GM23338 (cell line): Measurements from ENCODE around the gene CYB561D2. TPM values are rescaled to one million over a fixed set of nuclear protein-coding genes. Genes with fewer than 3 reads are reported as not detected.
A peak's percentile ranks its signal among the peaks of the same experiment; 100 is the strongest.

Experiments used
- ATAC-seq: fragments of 200-7000 bp; cut with Tn5 transposase; 3 replicates; pipeline ENCODE4 v1.9.1; 2020
- DNase-seq: peaks from one replicate; pipeline ENCODE4 v3.0.0-alpha.2; 2015; ENCODE audit warnings: low spot score
- H2AFZ ChIP-seq: fragments of 200-600 bp; sonication (generic); 2 replicates; pipeline ENCODE4 v1.8.0; 2016; ENCODE audit warnings: antibody characterized with exemption, mild to moderate bottlenecking, moderate library complexity
- H3F3A ChIP-seq: fragments of 200-600 bp; sonication (generic); replicated peaks from 2 replicates; pipeline ENCODE4 v1.8.0; 2017; ENCODE audit warnings: antibody characterized with exemption, mixed run types, low read depth
- H3K27ac ChIP-seq: fragments of 200-600 bp; sonication (generic); 2 replicates; pipeline ENCODE4 v1.6.1; 2016; ENCODE audit warnings: low read depth
- H3K27me3 ChIP-seq: fragments of 200-600 bp; sonication (generic); 2 replicates; pipeline ENCODE4 v1.8.0; 2016; ENCODE audit warnings: mild to moderate bottlenecking, mixed run types, moderate library complexity; ENCODE audit not compliant: insufficient read depth
- H3K36me3 ChIP-seq: fragments of 200-600 bp; sonication (generic); 2 replicates; pipeline ENCODE4 v1.8.0; 2016; ENCODE audit warnings: mild to moderate bottlenecking; ENCODE audit not compliant: insufficient read depth
- H3K4me1 ChIP-seq: fragments of 200-600 bp; sonication (generic); 2 replicates; pipeline ENCODE4 v1.8.0; 2016; ENCODE audit warnings: mild to moderate bottlenecking, moderate library complexity; ENCODE audit not compliant: insufficient read depth
- H3K4me2 ChIP-seq: fragments of 200-600 bp; sonication (generic); 2 replicates; pipeline ENCODE4 v1.7.1; 2017; ENCODE audit warnings: mixed run types
- H3K4me3 ChIP-seq: fragments of 200-600 bp; sonication (generic); 2 replicates; pipeline ENCODE4 v1.6.1; 2016; ENCODE audit warnings: mixed run types
- H3K79me2 ChIP-seq: fragments of 200-600 bp; sonication (generic); replicated peaks from 2 replicates; pipeline ENCODE4 v1.8.0; 2017; ENCODE audit warnings: mild to moderate bottlenecking; ENCODE audit not compliant: insufficient read depth
- H3K9me2 ChIP-seq: fragments of 200-600 bp; sonication (generic); 2 replicates; pipeline ENCODE4 v1.8.0; 2017; ENCODE audit not compliant: insufficient read depth
- H4K20me1 ChIP-seq: fragments of 200-600 bp; sonication (generic); replicated peaks from 2 replicates; pipeline ENCODE4 v1.8.0; 2017; ENCODE audit warnings: mild to moderate bottlenecking; ENCODE audit not compliant: insufficient read depth
- H3K27ac Mint-ChIP-seq: 2 replicates; pipeline ENCODE4 v1.8.0; 2020; ENCODE audit warnings: inconsistent platforms, mild to moderate bottlenecking, moderate library complexity, mixed read lengths
- H3K27me3 Mint-ChIP-seq: 3 replicates; pipeline ENCODE4 v1.8.0; 2022; ENCODE audit warnings: low read depth, mild to moderate bottlenecking, moderate library complexity, mixed read lengths, inconsistent platforms; ENCODE audit not compliant: insufficient read depth, poor library complexity
- H3K36me3 Mint-ChIP-seq: 3 replicates; pipeline ENCODE4 v1.8.0; 2021; ENCODE audit warnings: low read depth, mild to moderate bottlenecking, inconsistent platforms, moderate library complexity, mixed read lengths
- H3K4me1 Mint-ChIP-seq: 3 replicates; pipeline ENCODE4 v1.8.0; 2020; ENCODE audit warnings: mild to moderate bottlenecking, inconsistent platforms, mixed read lengths
- H3K4me3 Mint-ChIP-seq: 3 replicates; pipeline ENCODE4 v1.8.0; 2021; ENCODE audit warnings: moderate library complexity, mild to moderate bottlenecking, inconsistent platforms, mixed read lengths
- H3K9me3 Mint-ChIP-seq: 3 replicates; pipeline ENCODE4 v1.8.0; 2020; ENCODE audit warnings: moderate library complexity, mild to moderate bottlenecking, inconsistent platforms, mixed read lengths
- CTCF ChIP-seq, 2 experiments: fragments of 200-600 bp in 1 of 2; sonication (generic) in 1 of 2; conservative IDR thresholded peaks; 2 replicates each; pipeline versions ENCODE4 v1.5.1 to v1.6.1; 2016 to 2017; ENCODE audit warnings: antibody characterized with exemption in 2 of 2, low read depth in 2 of 2, mild to moderate bottlenecking in 2 of 2, moderate library complexity in 1 of 2
- ETS1 ChIP-seq: IDR thresholded peaks from 2 replicates; pipeline ENCODE4 v1.6.1; 2016; ENCODE audit warnings: antibody characterized with exemption
- ZNF462 ChIP-seq: fragments of 250-450 bp; sonication (Bioruptor Pico); IDR thresholded peaks from 2 replicates; pipeline ENCODE4 v1.5.0; 2020; ENCODE audit warnings: mild to moderate bottlenecking, moderate library complexity
- polyA plus RNA-seq: library from polyadenylated mRNA; unstranded; fragments of >200 nt; fragmentation: Nextera tagmentation; extraction: Ambion mirVana; gene quantifications from 2 replicates; pipeline ENCODE4 v1.2.1, GENCODE V29; 2016
- total RNA-seq: library from RNA; depleted of rRNA; stranded (reverse); fragments of >200 nt; shearing (Covaris generic); gene quantifications from 2 replicates; pipeline ENCODE4 v1.2.3, GENCODE V29; 2014

CYB561D2 gene
- total and polyA plus RNA-seq, 2 experiments from 2014 or later, result 10.1 to 18.2 TPM

GRCh38 chr3:50347187-50347813 is 3.4 kb upstream of the CYB561D2 start:
- ATAC-seq (no peak), DNase-seq (peak; percentile 83)
- Histone ChIP-seq H3K27ac (no peak overlapping the region), H2AFZ (no peak overlapping the region), H3K4me1 (peaks cover 3% of the 10 kb centered on the region; the same call in 1 of the 2 replicates), H3K9me2 (no peaks in the 10 kb centered on the region), H3K27me3 (peaks cover 36% of the 10 kb centered on the region), H3K4me2 (no peak overlapping the region), H3K36me3 (no peaks in the 10 kb centered on the region), H3K4me3 (no peak overlapping the region), H4K20me1 (no peaks in the 10 kb centered on the region), H3F3A (0 out of 2 replicates have a peak, but pooled peaks cover 8% of the 10 kb centered on the region), H3K79me2 (no peaks in the 10 kb centered on the region)
- Mint-ChIP-seq H3K27me3 (peaks cover 40% of the 10 kb centered on the region), H3K36me3 (peaks cover 7% of the 10 kb centered on the region; the same call in 1 of the 3 replicates), H3K4me3 (no peak overlapping the region), H3K9me3 (no peaks in the 10 kb centered on the region), H3K4me1 (peaks cover 16% of the 10 kb centered on the region), H3K27ac (no peak overlapping the region)
- no peak for TF ChIP-seq ETS1
- TF ChIP-seq CTCF (conservative IDR thresholded peaks at IDR 0.05; ENCODE audit: low read depth in 2 of 2), result peak; percentile 68 to 76
- TF ChIP-seq ZNF462 (CRISPR knock-in tag), result no peak
